HG02884 (cell line): ENCODE measurements around the gene TBC1D7.

Experiments
- ATAC-seq: cut with Tn5 transposase; IDR thresholded peaks from one replicate; pipeline ENCODE4 v1.9.1; 2021; ENCODE audit warnings: mild to moderate bottlenecking, moderate library complexity; ENCODE audit not compliant: unreplicated experiment

The TBC1D7 gene

DNA sequence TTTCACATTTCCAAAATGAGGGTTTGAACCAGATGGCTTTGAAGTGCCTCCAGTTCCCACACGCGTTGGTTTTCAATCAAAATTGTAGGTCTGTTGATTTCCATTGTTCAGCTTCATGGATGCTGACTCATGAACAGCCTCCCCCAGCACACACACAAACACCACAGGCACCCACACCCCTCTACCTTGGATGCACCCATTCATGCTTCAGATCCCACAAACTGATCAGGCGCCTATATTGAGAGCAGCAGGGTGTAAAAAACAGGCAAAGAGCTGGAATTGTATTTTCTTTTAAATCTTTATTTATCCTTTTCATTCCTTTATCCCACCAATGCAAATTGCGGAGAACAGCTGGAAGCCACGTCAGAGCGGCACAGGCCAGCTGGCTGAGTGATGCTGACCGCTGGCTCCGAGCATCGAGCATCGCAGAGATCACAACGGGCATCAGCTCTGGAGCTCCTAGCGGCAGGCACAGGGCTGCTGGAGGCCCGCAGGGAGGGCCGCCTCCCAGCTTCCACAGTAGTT, 29.3 kb upstream of the TBC1D7 start:
- no peak for ATAC-seq

GRCh38 chr6:13355999-13356785, 27.9 kb upstream of the TBC1D7 start:
- ATAC-seq, result peak; percentile 76

DNA sequence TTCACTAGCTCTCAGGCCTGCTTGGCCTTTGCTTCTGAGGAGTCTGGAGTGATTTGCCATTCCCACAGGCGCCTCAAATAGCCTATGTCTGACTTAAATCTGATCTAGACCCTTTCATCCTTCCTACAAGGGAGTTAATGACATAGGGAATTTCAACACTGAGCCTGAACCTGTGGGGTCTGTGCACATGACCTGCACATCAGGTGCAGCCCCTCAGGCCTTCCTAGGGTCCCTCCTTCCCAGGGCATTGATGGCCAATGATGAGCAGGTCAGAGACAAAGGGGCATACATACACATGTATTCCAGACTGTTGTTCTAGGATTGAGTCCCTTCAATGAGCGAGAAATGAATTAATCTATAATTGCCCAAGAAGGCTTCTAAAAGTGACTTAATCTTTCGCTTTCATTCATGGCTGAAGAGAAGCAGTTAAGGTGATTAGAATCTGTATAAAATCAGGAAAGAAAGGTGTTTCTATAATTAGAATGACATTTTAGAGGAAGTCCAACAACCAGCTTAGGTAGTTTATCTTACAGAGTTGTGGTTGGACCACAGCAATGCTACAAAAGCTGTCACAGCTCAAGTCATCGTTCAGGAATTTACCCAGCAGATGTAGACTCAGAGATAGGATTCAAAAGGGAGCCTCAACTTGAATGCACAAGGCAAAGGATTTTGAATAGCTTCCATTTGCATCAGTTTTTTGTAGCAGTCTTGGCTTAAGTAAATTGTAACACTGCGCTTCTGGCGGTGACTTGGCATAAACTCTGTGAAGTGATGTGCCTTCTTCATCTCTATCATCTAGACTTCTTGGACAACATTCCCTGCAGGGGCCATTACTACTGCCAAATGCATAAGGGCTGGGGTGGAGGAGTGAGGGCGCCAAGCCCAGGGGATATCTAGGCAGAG, 27.0 kb upstream of the TBC1D7 start:
- peak; percentile 47 for ATAC-seq

DNA sequence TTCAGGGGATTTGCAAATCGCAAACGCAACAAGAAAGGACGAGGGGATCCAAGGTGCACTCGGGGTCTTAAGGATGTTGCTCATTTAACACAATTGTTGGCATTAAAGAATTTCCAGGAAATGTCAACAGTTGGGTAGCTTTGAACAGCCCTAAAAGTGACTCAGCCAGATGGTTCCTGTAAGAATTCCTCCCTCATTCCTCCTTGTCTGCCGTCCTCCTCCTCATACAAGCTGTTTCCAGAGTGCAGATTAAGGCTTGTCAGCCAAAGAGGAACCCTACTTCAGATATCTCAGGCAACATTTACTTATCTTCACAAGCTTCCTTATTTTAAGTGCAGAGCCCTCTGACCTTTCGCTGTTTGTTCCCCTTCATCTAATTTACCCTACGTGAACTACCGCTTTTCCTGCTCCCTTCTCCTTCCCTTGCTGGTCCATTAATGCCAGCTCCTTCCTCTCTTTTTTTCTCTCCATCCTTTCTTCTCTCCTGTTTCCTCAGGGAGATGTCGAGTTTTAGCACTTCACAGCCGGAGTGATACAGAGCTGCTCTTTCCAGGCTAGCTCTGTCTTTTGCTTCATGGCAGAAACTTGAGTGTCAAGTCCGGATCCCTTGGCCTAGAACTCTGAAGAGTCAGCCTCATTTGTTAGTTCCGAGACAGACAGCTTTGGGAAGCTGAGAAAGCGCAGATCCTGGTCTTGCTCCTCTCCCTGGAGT, 26.1 kb upstream of the TBC1D7 start:
- ATAC-seq, result no peak

DNA sequence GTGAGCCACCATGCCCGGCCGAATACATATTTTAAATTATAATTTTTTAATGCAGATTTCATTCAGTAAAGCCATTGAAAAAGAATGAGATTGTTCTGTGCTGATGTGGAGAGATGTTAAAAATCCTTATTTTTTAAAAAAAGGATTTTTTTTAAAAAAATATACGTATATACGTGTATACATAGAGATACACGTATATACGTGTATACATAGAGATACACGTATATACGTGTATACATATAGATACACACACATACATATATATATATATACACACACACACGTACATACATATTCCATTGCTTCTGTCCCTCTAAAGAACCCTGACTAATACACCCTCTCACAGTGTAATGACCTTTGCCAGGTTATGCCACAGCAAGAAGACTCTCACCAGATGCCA, 23.8 kb upstream of the TBC1D7 start:
- no peak for ATAC-seq

GRCh38 chr6:13351271-13351670, 22.9 kb upstream of the TBC1D7 start:
- ATAC-seq, result no peak

DNA sequence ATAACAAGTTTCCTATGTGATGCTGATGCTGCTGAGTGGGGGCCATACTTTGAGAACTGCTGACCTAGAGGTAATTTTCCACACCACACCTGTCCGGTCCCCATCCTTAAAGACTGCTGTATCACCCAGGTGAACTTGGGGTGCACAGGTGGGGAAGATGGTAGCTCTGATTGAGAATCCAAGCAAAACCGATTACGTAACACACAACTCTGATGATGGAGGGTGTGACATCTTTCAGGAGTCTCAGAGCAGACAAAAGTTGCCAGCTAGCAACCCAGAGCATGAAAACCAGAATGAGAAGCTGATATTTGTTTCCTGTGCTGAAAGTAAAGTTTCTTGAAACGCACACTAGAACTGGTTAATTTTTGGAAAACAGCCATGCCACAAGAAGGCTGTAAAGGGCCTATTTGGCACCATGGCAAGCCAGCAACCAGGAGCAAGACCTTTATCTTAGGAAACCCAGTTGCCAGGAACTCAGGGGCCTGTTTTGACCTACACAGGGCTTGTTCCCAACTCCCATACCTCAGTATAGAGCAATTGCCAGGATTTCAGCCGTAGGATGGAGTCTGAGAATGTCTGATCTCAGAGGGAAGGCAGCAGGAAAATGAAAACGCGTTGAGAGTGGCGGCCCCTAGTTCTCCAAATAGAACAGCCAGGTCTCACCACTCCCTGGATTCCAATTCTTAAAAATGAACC, 21.6 kb upstream of the TBC1D7 start:
- ATAC-seq, result no peak

- no peak for ATAC-seq
Measured at GRCh38 chr6:13348334-13349113, 20.2 kb upstream of the TBC1D7 start.

DNA sequence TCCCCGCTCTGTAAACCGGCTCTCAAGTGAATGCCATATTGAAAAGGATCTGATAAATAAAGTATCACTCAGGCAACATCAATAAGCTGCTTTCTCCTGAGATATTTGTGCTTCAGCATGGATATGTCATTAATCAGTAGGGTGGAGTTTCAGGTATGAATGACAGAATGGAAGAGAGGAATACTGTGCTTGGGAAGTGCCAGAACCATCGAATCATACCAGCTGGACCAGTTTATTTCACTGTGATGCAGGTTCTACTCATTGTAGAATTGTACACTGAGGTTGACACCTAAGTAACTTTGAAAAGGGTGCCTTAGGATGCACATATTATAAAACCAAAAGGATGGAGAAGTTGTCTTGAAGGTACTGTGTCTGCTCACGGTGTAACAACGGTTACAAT, 17.9 kb upstream of the TBC1D7 start:
- no peak for ATAC-seq

DNA sequence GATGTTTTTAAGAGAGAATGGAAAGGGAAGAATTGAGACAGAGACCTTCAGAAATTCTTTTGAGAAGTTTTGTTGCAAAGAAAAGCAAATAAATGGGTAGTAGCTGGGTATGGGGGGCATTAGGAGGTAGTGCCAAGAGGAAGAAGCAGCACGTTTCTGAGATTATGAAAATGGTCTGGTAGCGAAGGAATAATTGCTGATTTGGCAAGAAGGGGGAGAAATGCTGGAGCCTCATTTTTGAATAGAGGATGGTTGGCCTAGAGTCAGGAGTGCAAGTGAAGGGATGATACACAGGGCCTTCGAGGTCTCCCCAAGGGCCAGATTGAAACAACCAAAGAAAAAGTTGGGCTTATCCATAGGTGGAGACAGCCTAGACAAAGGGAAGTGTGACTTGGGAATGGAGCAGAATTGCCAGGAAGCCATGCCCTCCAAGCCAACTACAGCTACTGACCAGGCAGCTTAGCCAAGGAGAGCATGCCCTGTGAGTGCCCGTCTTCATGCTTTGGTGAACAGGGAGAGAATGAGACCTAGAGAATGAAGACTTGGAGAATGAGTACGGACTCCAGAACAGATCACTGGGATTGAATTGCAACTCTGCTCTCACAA, 14.2 kb upstream of the TBC1D7 start:
- ATAC-seq, result no peak

- ATAC-seq, result no peak
Measured at GRCh38 chr6:13339863-13340630, 11.7 kb upstream of the TBC1D7 start.

GRCh38 chr6:13338038-13338437, 9.7 kb upstream of the TBC1D7 start:
- no peak for ATAC-seq

DNA sequence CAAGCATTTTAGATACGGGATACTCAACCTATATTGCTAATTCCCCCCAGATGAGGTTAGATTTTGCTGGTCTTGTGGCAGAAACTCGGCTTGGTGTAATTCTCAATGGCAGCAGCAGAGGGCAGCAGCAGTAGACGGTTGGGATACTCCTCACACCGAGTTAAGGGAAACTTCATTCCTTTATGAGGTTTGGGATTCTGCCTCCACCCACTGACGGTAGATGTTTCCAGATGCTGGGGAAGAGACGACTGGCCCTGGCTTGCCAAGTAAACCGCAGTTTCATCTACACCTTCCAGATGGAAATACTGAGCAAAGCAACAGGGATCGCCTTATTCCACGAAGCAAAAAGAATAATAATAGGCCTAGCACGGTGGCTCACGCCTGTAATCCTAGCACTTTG, 8.2 kb upstream of the TBC1D7 start:
- ATAC-seq, result no peak

GRCh38 chr6:13334953-13335352, 6.6 kb upstream of the TBC1D7 start:
- no peak for ATAC-seq

DNA sequence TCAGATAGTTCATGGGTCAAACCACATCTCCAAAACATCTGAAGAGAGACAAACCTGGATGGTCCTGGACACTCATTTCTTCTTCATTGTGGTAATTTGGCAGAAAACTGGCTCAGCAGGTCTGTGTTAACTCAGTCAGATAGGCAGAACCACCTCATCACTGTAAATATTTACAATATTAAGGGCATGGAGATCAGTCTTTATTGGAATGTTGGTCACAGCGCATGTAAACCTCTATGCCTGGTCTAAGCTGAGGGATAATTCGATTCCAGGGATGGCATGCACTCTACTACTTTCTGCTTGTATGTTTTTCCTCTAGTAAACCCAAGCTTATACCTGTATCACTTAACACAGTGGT, 4.0 kb upstream of the TBC1D7 start:
- ATAC-seq, result no peak

DNA sequence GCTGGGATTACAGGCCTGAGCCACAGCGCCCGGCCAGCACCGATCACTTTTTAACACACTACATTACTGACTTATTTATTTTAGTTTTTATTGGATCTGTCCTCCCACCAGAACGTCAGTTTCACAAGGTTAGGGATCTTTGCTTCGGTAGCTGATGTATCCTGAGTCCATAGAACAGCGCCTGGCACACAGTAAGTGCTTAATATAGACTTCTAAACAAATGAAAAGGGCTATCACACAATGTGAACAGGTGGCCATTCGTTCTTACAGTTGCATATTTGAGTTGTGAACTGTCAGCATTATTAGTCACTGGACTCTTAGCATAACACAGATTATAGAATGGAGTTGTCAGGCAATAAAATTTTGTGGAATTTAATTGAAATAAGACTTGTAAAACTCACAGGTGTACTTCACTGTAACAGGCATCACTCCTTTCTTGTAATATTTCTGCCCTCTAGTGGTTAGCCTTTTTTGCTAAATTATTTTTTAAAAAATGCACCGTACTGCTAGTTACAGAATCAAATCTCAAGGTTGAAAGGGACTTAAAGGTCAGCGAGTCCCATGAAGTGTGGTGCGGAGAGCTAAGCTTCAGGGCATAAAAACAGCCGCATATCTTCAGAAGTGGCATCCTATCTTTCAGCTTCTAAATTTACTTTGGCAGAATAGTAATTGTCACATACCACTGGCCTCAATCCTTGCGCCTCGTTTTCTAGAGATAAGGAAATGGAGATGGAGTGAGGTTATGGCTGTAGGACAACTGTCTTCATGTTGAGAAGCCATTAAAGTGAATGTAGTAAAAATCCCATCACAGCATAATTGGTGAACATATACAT, 3.4 kb upstream of the TBC1D7 start:
- no peak for ATAC-seq

DNA sequence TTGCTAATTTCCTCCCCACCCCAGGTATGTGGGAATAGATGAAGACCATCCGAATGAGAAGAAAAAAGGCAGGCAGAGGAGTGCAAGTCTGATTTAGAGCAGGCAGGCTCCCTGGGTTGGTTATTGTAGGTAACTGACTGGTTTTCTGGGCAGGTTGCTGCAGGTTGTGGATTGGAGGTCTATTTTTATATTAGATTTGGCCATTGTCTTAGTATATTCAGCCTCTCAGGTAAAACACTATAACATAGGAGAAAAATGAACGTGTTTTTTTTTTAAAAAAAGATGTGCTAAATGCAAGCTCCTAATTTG, 492 bp upstream of the TBC1D7 start:
- ATAC-seq, result no peak

DNA sequence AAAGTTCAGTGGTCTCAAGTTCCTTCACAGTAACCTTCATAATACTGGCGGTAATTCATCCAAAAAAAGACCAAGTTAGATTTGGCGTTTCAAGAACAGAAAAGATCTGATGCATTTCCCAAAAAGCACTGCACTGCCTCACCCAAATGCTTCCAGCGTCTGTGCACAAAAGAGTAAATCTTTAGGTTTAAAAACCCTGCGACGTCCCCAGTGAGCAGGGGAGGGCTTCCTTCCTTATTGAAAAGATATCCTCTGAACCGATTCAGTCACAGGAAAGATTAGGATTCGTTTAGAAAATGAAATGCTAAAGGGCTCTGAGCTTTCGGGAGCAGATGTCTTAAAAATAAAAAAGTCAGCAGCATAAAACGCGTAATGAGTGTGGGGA, 654 bp downstream of the TBC1D7 start:
- no peak for ATAC-seq
